T-helper 2 cell treated with Interferon-gamma antibody and Interleukin-4, amounts not matched to agents 5 μg/mL and 100 μg/mL, for 36 hours (primary cell): ENCODE results near the gene CARD11.
"Not testable (repeated sequence)": the region's sequence is repeated elsewhere in the genome, so short reads cannot be mapped to it uniquely, and the experiment has no call there.

Source experiments
- DNase-seq: peaks from one replicate; pipeline ENCODE4 v3.0.0; 2021; ENCODE audit warnings: low spot score
- H3K27ac Mint-ChIP-seq: one replicate; pipeline ENCODE4 v1.8.0; 2021; ENCODE audit warnings: mild to moderate bottlenecking, mixed read lengths
- H3K27me3 Mint-ChIP-seq: one replicate; pipeline ENCODE4 v1.8.0; 2021; ENCODE audit warnings: low read depth, mixed read lengths
- H3K36me3 Mint-ChIP-seq: one replicate; pipeline ENCODE4 v1.8.0; 2021; ENCODE audit warnings: low read depth, mixed read lengths
- H3K4me1 Mint-ChIP-seq: one replicate; pipeline ENCODE4 v1.8.0; 2021; ENCODE audit warnings: low read depth, mixed read lengths
- H3K4me3 Mint-ChIP-seq: one replicate; pipeline ENCODE4 v1.8.0; 2022; ENCODE audit warnings: mild to moderate bottlenecking, moderate library complexity, mixed read lengths
- H3K9me3 Mint-ChIP-seq: one replicate; pipeline ENCODE4 v1.8.0; 2021; ENCODE audit warnings: mixed read lengths

The CARD11 gene

DNA sequence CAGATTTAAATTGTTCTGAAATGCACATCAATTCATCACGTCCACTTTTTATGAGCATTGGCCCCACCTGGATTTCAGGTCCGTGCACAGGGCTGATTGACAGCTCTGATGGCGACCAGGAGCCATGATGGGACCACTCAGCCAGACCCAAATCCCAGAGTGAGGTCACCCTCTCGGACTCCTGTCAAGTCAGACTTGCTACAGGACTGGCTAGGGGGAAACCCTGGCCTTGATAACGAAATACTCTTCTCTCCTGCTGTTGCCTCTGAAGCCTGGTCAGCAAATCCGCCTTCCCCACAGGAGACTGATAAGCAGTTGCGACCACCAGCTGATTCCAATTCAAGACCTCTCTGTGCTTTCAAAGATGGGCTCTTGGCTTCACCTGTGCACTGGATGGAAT, 76.4 kb downstream of the CARD11 start:
- no peak for DNase-seq
- H3K9me3 Mint-ChIP-seq = peaks cover 25% of the 10 kb centered on the region
- H3K27me3 Mint-ChIP-seq = no peaks in the 10 kb centered on the region
- peaks cover 44% of the 10 kb centered on the region for H3K36me3 Mint-ChIP-seq
- H3K4me1 Mint-ChIP-seq = peaks cover 5% of the 10 kb centered on the region
- H3K4me3 Mint-ChIP-seq = no peak overlapping the region
- no peak overlapping the region for H3K27ac Mint-ChIP-seq

DNA sequence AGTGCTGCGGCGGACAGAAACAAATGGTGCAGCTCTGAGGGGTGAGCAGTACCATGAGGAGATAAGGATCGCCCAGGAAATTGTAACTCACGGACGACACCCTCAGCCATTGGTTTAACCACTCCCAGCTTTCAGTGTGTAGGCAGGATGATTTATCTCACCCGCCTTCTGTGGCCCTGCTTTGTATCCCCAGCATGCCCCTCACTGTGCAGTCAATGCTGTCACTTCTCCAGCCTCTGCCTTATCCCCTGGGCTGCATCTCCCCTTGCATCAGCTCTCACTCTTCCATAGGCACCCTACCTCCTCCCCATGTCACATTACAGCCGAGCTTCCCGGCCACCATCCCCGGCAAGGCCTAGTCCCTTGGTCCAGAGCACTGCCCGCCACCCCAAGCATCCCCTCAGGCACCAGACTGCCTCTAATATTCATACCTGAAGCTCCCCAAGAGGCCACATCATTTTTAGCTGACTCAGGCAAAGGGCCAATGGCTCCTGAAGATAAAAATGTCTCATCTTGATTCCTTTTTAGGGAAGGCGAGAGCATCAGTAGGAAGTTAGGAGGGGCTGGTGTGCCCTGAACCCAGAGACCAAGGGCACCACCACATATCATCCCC, 77.1 kb downstream of the CARD11 start:
- H3K9me3 Mint-ChIP-seq = peaks cover 25% of the 10 kb centered on the region
- no peak overlapping the region for H3K27ac Mint-ChIP-seq
- DNase-seq = no peak
- H3K4me1 Mint-ChIP-seq = peaks cover 3% of the 10 kb centered on the region
- H3K27me3 Mint-ChIP-seq = no peaks in the 10 kb centered on the region
- H3K4me3 Mint-ChIP-seq = no peak overlapping the region
- peaks cover 49% of the 10 kb centered on the region for H3K36me3 Mint-ChIP-seq

DNA sequence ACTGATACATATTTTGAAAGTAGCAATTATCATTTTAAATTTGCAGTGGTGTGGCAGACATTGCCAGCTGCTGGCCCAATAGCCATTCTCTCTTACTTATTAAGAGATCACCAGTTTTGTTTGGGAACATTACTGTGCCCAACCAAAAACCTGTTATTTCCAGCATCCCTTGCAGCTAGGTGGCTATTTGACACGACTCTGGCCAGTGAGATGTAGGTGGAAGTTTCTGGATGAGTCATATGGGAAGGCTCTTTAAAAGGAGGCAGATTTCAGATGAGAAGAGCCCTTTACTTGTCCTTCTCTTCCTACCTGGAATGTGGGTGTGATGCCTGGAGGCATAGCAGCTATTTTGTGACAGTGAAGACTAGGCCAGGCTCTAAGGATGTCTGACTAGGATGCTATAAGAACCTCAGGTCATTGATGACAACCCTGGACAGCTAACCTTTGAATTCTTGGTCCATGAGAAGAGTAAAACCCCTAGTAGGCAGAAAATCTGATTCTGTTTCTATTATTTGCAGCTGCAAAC, 77.9 kb downstream of the CARD11 start:
- DNase-seq = no peak
- H3K9me3 Mint-ChIP-seq = peaks cover 25% of the 10 kb centered on the region
- H3K4me3 Mint-ChIP-seq = no peak overlapping the region
- peaks cover 52% of the 10 kb centered on the region for H3K36me3 Mint-ChIP-seq
- no peak overlapping the region for H3K27ac Mint-ChIP-seq
- H3K27me3 Mint-ChIP-seq = no peaks in the 10 kb centered on the region
- H3K4me1 Mint-ChIP-seq = peaks cover 3% of the 10 kb centered on the region

DNA sequence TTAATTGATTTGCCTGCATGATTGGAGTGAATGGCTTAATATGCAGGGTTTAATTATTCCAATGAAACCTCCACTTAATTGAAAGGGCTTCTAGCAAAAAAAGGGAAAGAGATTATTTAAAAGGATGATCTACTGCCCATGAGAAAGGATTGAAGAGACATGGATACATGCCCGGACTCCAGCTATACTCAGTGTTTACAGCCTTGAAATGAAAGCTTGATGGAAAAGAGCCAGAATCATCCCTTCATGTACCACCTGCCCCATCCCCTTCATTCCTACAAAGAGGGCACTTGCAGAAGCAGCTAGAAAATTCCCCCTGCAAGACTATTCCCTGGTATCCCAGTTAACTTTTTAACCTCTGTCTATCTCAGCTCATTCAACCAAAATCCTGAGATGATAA, 78.4 kb downstream of the CARD11 start:
- Mint-ChIP-seq H3K4me1 (peaks cover 3% of the 10 kb centered on the region), H3K27me3 (no peaks in the 10 kb centered on the region), H3K36me3 (peaks cover 57% of the 10 kb centered on the region), H3K9me3 (peaks cover 25% of the 10 kb centered on the region), H3K4me3 (no peak overlapping the region), H3K27ac (no peak overlapping the region)
- DNase-seq = no peak

DNA sequence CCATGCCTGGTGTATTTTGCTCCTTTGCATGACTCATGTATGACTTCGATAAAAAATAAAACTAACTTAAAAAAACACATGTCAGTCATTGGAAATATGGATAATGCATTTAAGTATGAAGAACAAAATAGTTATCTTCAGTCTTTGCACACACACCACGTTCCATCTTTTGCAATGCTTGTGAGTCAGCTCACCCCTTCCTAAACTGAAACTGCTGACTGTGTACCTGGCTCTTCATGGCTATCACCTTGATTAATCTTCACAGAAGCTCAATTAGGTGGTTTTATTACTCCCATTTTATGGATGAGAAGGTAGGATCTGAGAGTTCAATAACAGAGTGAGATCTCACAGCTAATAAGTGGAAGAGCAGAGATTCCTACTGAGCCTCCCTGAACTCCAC, 79.5 kb downstream of the CARD11 start:
- Mint-ChIP-seq H3K27me3 (no peaks in the 10 kb centered on the region), H3K27ac (no peak overlapping the region), H3K9me3 (peaks cover 25% of the 10 kb centered on the region), H3K4me1 (peaks cover 11% of the 10 kb centered on the region), H3K36me3 (peaks cover 62% of the 10 kb centered on the region), H3K4me3 (no peak overlapping the region)
- no peak for DNase-seq

DNA sequence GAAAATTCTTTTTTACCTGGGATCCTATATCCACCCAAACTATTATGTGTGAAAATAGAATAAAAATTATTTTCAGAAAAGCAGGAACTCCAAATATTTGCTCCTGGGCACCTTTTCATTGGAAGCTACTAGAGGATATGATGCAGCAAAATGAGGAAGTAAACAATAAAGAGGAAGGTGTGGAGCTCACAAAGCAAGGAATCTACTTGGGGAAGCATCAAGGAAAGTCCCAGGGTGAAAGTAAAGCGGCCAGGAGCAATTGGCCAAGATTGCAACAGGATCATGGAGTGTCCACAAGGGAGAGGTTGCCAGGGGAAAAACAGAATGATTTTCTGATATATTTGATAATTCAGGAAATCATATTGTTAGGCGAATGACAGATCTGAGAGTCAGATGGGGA, 80.8 kb downstream of the CARD11 start:
- no peak for DNase-seq
- H3K4me1 Mint-ChIP-seq = peaks cover 22% of the 10 kb centered on the region
- H3K27me3 Mint-ChIP-seq = no peaks in the 10 kb centered on the region
- H3K4me3 Mint-ChIP-seq = no peak overlapping the region
- peaks cover 25% of the 10 kb centered on the region for H3K9me3 Mint-ChIP-seq
- peaks cover 74% of the 10 kb centered on the region for H3K36me3 Mint-ChIP-seq
- H3K27ac Mint-ChIP-seq = peak overlapping the region; percentile 26

DNA sequence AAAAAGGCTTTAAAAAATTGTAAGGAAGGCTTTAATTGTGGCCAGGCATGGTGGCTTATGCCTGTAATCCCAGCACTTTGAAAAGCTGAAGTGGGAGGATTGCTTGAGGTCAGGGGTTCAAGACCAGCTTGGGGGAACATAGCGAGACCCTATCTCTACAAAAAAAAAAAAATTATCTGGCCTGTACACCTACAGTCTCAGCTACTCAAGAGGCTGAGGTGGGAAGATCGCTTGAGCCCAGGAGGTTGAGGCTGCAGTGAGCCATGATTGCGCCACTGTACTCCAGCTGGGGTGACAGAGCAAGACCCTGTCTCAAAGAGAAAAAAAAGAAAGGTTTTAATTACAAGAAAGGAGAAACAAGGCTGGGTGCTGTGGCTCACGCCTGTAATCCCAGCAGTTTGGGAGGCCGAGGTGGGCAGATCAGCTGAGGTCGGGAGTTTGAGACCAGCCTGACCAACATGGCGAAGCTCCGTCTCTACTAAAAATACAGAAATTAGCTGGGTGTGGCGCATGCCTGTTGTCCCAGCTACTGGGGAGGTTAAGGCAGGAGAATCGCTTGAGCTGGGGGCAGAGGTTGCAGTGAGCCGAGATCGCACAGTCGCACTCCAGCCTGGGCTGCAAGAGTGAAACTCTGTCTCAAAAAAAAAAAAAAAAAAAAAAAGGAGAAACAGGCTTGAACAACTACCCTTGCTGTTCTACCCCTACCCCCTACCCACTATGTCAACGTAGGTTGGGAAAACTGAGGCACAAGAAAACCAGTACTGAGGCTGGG, 83.7 kb downstream of the CARD11 start:
- DNase-seq = no peak
- Mint-ChIP-seq H3K27me3 (no peaks in the 10 kb centered on the region), H3K4me1 (peaks cover 41% of the 10 kb centered on the region), H3K4me3 (no peak overlapping the region), H3K9me3 (peaks cover 6% of the 10 kb centered on the region), H3K27ac (peak overlapping the region; percentile 60), H3K36me3 (peaks cover 68% of the 10 kb centered on the region)

DNA sequence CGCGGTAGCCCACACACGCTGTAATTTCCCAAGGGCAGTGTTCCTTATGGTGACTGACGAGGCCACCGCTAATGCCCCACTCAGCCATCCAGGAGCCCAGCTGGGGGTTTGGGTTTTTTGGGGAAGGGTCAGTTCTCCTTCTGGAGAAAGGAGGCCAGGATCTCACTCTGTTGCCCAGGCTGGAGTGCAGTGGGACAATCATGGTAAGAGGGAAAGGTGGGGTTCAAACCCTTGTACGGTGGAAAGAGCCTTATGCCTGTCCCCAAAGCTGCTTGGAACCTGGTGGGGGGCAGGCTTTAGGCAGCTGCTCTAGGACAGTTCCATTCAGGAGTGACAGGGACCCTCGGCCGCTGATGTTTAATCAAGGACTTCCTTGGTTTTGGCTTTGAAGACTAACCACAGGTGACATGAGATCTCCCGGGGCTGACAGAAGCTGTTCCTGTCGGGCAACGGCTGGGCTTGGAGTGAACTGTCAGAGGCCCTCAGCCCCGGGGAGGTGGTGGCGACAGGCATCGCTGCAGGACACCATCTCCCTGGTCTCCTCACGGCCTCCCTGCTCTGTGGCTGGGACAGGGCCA, 84.5 kb downstream of the CARD11 start:
- Mint-ChIP-seq H3K4me1 (peaks cover 46% of the 10 kb centered on the region), H3K4me3 (no peak overlapping the region), H3K36me3 (peaks cover 69% of the 10 kb centered on the region), H3K27me3 (no peaks in the 10 kb centered on the region), H3K27ac (peak overlapping the region; percentile 36), H3K9me3 (peaks cover under 1% of the 10 kb centered on the region)
- no peak for DNase-seq

DNA sequence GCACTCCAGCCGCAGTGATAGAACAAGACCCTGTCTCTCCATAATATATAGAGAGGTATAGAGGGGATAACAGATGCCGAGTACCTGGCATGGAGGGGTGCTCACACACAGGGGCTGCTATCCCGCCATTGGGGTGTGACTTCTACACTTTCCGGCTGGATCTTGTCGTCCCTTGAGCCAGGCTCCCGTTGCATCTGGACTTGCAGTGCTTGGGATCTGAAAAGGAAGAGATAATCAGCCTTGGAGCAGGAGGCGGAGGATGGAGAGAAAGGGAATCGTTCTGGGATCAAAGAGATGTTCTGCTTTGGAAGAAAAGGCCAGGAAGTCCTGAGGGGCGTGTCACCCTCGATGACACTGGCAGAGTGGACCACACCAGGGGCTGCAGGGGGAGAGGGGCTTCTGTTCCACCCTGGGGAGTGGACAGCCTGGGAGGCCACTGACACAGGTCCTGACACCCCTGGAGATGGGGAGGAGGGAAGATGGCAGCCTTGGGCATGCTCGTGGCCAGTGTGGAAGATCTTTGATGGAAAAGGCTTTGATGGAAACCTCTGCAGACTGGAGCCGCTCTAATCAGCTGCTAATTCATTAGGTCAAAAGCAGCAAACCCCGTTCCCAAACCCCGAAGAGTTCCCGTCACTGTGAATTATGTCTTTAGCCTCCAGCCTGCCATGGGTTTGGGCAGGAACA, 85.1 kb downstream of the CARD11 start:
- Mint-ChIP-seq H3K27me3 (no peaks in the 10 kb centered on the region), H3K4me1 (peaks cover 52% of the 10 kb centered on the region), H3K4me3 (no peak overlapping the region), H3K36me3 (peaks cover 74% of the 10 kb centered on the region), H3K27ac (peak overlapping the region; percentile 70), H3K9me3 (no peaks in the 10 kb centered on the region)
- DNase-seq = no peak

DNA sequence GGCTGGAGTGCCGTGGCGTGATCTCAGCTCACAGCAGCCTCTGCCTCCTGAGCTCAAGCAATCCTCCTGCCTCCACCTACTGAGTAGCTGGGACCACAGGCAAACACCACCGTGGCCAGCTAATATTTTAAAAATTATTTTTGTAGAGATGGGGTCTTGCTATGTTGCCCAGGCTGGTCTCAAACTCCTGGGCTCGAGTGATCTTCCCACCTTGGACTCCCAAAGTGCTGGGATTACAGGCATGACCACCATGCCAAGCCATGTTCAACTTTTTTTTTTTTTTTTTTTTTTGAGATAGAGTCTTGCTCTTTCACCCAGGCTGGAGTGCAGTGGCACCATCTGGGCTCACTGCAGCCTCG, 86.3 kb downstream of the CARD11 start:
- Mint-ChIP-seq H3K27ac (peak overlapping the region; percentile 66), H3K4me1 (peaks cover 52% of the 10 kb centered on the region), H3K36me3 (peaks cover 76% of the 10 kb centered on the region), H3K4me3 (peak overlapping the region; percentile 38)
- H3K9me3 Mint-ChIP-seq, H3K27me3 Mint-ChIP-seq, DNase-seq: not testable (repeated sequence)

DNA sequence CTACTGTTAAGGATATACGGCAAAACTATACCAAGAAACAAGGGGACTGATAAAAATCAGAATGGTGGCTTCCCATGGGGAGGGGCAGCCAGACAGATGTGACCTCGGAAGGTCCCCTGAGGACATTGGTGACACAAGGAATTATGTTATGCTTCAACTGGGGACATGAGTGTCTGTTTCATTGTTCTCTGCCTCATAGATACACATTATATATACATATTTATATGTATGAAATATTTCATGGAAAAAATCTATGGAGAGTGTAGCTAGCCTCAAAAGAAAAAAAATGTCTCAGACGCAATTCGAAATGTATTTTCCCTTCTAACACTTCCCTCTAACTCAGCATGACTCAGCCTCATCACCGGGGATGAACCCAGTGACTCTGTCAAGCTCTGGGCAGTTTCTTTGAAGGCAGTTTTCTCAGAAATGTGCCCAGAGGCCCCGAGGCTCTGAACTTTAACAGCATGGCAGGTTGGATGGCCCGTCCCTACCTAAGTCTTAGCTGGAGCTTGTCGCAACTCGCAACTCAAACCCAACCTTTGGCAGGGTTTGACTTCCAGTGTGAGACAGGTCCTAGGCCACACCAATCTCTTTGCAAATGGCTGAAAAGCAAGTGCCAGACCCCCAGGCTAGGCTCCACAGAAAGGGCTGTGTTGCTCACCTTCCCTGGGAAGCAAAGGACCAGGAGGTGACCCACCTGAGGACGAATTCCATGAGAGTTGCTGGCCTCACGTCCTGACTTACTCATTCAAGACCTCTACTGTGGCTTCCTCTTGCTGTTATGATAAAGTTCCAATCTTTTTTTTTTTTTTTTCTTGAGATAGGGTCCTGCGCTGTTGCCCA, 86.9 kb downstream of the CARD11 start:
- Mint-ChIP-seq H3K36me3 (peaks cover 76% of the 10 kb centered on the region), H3K4me1 (peaks cover 55% of the 10 kb centered on the region), H3K27me3 (no peaks in the 10 kb centered on the region), H3K27ac (peak overlapping the region; percentile 66), H3K4me3 (peak overlapping the region; percentile 38), H3K9me3 (no peaks in the 10 kb centered on the region)
- peak; percentile 57 for DNase-seq

DNA sequence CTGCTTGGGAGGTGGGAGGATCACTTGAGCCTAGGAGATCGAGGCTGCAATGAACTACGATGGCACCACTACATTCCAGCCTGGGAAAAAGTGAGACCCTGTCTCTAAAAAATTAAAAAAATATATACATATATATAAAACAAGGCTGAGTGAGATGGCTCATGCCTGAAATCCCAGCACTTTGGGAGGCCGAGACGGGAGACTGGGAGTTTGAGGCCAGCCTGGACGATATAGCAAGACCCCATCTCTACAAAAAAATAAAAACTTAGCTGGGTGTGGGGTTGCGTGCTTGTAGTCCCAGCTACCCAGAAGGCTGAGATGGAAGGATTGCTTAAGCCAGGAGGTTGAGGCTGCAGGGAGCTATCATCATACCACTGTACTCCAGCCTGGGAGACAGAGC, 87.6 kb downstream of the CARD11 start:
- Mint-ChIP-seq H3K36me3 (peaks cover 76% of the 10 kb centered on the region), H3K27ac (no peak overlapping the region), H3K4me1 (peaks cover 56% of the 10 kb centered on the region), H3K27me3 (no peaks in the 10 kb centered on the region), H3K4me3 (peak overlapping the region; percentile 14), H3K9me3 (peaks cover 2% of the 10 kb centered on the region)
- DNase-seq = no peak

DNA sequence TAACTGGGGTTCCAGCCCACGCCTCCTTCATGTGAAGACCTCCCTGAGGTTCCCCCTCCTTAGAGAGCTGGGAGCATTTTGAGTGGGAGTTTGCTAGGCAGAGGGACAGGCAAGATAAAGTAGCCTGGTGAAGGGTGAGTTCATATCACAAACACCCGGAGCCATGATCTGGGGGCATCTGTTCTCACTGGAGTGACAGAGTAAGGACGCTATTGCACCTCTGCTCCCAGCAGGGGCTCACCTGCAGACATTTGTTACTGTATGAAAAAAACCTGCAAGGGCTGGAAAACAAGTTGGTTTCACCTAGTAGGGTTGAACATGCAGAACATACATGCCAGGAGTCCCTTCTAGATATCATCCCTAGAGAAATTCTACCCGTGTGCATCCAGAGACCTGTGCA, 88.4 kb downstream of the CARD11 start:
- H3K4me3 Mint-ChIP-seq = peak overlapping the region; percentile 14
- peaks cover 80% of the 10 kb centered on the region for H3K36me3 Mint-ChIP-seq
- peaks cover 10% of the 10 kb centered on the region for H3K9me3 Mint-ChIP-seq
- no peak for DNase-seq
- H3K4me1 Mint-ChIP-seq = peaks cover 63% of the 10 kb centered on the region
- H3K27me3 Mint-ChIP-seq = no peaks in the 10 kb centered on the region
- H3K27ac Mint-ChIP-seq = peak overlapping the region; percentile 39
